Posterior cingulate gyrus (tissue), 11 donors: ENCODE data around the gene ARL16.

Source experiments
- DNase-seq, 10 donors: peaks; one replicate each; pipeline versions ENCODE4 v3.0.0 to v3.0.0-alpha.2; 2020 to 2021; ENCODE audit warnings: mixed read lengths in 3 of 10
- intact Hi-C: fragments of 100-400 bp; cut with DNase I; formaldehyde crosslinking; loops from one replicate; pipeline ENCODE4 v1.15.1; 2023

ARL16 gene

GRCh38 chr17:81713556-81714411, 30.2 kb upstream of the ARL16 start:
- intact Hi-C loops: no loop called here
- no peak for DNase-seq

DNA sequence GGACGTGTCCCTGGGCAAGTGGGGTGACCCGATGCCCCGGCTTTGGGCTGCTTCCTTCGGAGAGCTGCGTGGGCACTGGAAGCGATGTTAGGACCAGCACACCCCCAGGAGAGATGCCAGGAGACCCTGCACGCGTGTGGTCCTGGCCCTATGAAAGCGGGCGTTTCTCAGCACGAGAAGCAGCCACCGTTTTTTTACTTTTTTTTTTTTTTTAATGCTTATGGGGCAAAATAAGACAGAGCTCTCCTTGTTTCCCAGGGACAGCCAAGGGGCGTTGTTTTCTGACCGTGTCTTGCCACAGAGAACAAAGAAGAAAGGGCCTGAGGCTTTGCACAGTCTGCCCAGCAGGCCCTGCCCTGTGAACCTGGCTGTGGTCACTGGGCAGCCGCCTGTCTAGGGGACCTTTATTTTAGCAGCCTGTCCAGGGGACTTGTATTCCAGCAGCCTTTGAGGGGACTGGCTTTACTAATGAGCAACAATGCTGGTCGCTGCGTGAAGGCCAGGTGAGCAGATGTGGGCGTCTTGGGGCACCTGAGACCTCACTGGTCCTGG, 29.5 kb upstream of the ARL16 start:
- intact Hi-C loops: no loop called here
- no peak for DNase-seq

GRCh38 chr17:81712468-81713003, 28.9 kb upstream of the ARL16 start:
- intact Hi-C loops: no loop called here
- peak in 1 of 10 donors; percentile 23 for DNase-seq

GRCh38 chr17:81711814-81712467, 28.3 kb upstream of the ARL16 start, which contains the start of gene SLC25A10:
TSS of gene SLC25A10 (plus strand) at chr17:81712284. CDS start at chr17:81712427, 143 bp downstream.
- peak; percentile 37 to 94 (median 62) for DNase-seq
- intact Hi-C loops: no loop called here

GRCh38 chr17:81710514-81711308, 27.1 kb upstream of the ARL16 start:
- intact Hi-C loops: no loop called here
- no peak for DNase-seq

DNA sequence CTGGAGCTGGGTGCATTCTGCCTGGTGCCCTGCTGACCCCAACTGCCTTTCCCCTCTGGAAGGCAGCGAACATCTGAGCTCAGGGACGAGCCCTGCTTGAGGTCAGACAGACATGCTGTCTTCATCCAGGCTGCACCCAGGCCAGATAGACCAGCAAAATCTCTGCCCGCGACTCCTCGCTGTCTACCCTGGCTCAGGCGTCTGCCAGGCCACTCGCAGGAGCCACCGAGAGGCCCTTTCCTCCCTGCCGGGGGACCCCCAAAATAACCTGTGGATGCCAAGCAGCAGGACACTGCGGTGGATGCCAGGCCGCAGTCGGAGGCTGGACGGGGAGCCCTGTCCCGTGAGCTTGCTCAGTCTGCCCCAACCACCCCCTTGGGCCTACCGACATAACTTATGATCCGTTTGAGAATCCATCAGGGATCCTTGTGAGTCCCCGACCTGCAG, 25.2 kb upstream of the ARL16 start:
- DNase-seq: no peak
- intact Hi-C loops: no loop called here

- DNase-seq: no peak
- intact Hi-C loops: no loop called here
These were observed 24.4 kb upstream of the ARL16 start for GRCh38 chr17:81707725-81708646.

- DNase-seq: no peak
- intact Hi-C loops: no loop called here
These were observed 23.4 kb upstream of the ARL16 start for GRCh38 chr17:81706757-81707624.

DNA sequence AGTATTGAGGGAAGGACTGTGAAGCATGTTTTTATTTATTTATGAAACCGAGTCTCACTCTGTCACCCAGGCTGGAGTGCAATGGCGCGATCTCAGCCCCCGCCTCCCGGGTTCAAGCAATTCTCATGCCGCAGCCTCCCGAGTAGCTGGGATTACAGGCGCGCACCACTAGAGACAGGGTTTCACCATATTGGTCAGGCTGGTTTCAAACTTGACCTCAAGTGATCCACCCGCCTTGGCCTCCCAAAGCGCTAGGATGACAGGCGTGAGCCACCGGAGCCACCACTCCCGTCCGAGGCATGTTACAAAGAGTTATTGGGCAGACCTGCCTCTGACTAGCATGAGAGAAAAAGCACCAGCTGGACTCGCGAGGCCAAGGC, 22.6 kb upstream of the ARL16 start:
- intact Hi-C loops: no loop called here
- DNase-seq: no peak

- no peak for DNase-seq
- intact Hi-C loops: no loop called here
These were observed 22.1 kb upstream of the ARL16 start for GRCh38 chr17:81705518-81706231.

DNA sequence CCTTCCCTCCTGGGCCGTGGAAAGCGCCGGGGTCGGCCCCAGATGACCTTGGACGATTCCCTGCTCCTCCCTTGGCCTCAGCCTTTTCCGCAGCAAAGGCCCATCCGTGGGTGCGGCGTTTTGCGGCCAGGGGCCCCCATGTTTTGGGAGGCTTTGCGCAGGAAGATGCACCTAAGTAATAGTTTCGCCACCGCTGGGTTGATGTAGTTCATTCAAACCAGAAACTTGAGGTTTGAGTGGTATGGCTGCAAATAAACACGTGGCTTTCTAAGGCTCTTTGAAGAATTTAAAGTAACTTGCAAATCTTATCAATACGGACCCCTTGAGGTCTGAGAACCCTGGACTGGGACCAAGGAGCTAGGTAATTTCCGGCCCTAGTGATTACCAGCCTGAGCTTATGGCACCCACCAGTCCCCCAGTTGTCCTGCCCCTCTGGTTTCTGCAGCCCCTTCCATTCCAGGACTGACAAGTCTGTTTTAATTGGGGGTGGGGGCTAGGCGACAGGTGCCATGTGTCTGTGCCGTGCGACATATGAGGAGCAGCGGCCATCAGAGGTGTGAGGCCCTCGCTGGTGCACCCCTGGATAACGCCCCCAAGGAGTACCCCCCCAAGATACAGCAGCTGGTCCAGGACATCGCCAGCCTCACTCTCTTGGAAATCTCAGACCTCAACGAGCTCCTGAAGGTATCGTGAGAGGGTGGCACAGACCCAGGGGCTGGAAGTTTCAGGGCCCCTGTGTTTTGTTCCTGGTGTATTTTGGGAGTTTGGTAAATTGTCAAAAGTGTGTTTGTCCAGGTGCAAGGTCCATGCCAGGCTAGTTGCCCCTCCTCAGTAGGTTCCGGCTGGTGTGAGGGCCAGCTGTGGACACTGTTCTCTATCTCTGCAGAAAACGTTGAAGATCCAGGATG, 20.4 kb upstream of the ARL16 start:
- DNase-seq: no peak
- intact Hi-C loops: loop anchor here (1.0 kb wide), 1 partner anchor 20 kb away; the partner anchor contains the start of gene HGS

DNA sequence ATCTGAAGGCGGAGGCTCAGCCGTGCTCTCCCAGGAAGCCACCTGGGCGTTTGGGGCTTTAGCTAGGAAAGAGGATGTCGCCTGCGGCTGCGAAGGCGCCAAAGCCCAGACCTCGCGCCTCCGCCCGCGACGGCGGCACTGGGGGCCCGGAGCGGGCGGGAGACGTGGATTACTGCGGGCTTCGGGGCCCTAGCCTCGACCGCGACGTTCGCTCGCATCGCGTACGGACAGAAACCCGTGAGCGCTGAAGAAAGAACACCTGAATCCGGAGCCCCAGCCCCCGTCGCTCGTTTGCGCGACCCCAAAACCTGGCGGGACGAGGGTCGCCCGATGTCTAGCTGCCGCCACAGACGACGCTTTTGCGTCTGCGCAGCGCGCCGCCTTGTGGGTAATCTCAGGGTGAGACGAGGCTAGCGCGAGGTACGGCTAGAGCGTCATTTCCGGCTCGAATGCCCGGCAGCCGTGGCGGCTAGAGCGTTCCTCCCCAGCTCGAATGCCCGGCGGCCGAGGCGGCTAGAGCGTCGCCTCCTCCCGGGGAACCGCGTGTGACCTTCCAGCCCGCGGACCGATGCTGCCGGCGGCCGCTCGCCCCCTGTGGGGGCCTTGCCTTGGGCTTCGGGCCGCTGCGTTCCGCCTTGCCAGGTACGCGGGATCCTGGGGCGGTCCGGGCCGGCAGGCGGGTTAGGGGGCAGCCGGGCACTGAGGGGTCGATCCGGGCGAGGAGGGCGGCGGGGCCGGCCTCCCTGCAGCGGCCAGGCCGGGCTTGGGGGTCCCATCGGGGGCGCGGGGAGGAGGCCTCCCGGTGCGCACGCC, 19.5 kb upstream of the ARL16 start, which contains the start of gene MRPL12:
Gene MRPL12, plus strand, starts transcription at position 434 of the 813 bp plus-strand sequence. Its CDS starts 135 bp downstream, at position 569.
- intact Hi-C loops: loop anchor here (1.0 kb wide), 1 partner anchor 19 kb away; the partner anchor contains the start of gene HGS
- peak; percentile 92 to 99 (median 96) for DNase-seq

GRCh38 chr17:81701288-81702071, 17.9 kb upstream of the ARL16 start:
- no peak for DNase-seq
- intact Hi-C loops: no loop called here

DNA sequence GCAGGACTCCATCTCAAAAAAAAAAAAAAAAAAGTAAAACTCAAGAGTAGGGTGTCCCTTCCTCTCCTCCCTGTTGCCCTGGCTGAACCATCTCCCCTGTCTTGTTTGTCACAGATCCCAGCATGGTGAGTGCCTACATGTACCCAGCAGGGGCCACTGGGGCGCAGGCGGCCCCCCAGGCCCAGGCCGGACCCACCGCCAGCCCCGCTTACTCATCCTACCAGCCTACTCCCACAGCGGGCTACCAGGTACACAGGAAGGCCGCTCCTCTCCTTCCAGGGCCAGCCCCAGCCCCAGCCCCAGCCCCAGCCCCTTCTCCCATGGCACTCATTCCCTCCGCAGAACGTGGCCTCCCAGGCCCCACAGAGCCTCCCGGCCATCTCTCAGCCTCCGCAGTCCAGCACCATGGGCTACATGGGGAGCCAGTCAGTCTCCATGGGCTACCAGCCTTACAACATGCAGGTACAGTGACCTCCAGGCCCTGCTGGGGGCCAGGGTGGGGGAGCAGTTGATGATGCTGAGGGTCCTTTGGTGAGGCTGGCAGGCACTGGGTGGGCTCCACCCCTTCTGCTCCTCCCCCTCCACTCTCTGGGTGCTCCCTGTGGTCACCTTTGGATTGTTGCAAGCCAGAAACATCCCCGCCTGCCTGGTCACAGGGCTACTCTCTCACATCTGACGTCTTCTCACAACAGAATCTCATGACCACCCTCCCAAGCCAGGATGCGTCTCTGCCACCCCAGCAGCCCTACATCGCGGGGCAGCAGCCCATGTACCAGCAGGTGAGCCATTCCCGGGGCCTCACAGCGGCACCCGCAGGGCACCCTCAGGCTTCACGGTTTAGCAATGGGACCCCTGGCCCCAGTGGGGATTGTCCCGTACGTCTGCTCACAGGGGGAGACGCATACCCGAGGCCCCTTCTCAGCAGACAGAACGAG, 17.0 kb upstream of the ARL16 start:
- intact Hi-C loops: no loop called here
- DNase-seq: no peak
